DOHH2 (cell line): ENCODE measurements around the gene INF2.

Experiments used
- EZH2phosphoT487 ChIP-seq: fragments of 200-600 bp; sonication (generic); IDR thresholded peaks from 2 replicates; pipeline ENCODE4 v1.6.1; 2017; ENCODE audit warnings: borderline replicate concordance, mild to moderate bottlenecking, antibody characterized with exemption, low read length, moderate library complexity, mixed read lengths
- TF ChIP-seq, protein P1 (sequence below): fragments of 200-600 bp; sonication (generic); IDR thresholded peaks from one replicate; pipeline ENCODE4 v1.5.1; 2014; ENCODE audit warnings: antibody characterized with exemption, mild to moderate bottlenecking, low read depth, low read length; ENCODE audit not compliant: poor library complexity, severe bottlenecking

DNA sequence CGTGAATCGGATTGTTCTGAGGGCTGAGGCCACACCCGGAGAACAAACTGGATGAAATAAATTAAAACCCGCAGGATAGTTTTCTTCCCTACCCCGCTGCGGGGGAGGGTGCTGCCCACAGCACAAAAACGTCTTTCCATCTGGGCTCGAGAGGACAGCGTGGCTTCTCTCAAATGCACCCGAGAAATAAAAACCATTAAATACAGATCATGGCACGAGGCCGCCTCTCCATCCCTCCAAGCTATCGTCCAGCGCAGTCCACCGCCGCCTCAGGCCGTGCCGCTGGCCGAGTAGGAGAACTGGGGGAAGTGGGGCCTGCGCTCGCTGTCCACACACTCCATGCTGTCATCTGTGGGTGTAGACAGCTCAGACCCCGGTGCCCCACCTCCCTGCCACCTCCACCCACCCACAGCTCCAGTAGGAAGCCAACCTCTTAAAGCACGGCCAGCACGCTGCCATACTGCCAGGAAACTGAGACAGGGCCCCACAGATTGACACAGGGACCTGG is 80.7 kb downstream of the INF2 start:
- no peak for TF ChIP-seq EZH2phosphoT487
- TF ChIP-seq, protein P1, sequence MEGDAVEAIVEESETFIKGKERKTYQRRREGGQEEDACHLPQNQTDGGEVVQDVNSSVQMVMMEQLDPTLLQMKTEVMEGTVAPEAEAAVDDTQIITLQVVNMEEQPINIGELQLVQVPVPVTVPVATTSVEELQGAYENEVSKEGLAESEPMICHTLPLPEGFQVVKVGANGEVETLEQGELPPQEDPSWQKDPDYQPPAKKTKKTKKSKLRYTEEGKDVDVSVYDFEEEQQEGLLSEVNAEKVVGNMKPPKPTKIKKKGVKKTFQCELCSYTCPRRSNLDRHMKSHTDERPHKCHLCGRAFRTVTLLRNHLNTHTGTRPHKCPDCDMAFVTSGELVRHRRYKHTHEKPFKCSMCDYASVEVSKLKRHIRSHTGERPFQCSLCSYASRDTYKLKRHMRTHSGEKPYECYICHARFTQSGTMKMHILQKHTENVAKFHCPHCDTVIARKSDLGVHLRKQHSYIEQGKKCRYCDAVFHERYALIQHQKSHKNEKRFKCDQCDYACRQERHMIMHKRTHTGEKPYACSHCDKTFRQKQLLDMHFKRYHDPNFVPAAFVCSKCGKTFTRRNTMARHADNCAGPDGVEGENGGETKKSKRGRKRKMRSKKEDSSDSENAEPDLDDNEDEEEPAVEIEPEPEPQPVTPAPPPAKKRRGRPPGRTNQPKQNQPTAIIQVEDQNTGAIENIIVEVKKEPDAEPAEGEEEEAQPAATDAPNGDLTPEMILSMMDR: no peak
